Fibroblast of pulmonary artery (primary cell): ENCODE measurements around the gene SLC22A12.

ENCODE experiments used
- DNase-seq: peaks from one replicate; pipeline ENCODE4 v3.0.0-alpha.2; 2010; ENCODE audit warnings: low read depth
- H3K4me3 ChIP-seq: replicated peaks from 2 replicates; pipeline ENCODE4 v1.5.1; 2011; ENCODE audit warnings: low read depth, mild to moderate bottlenecking, control low read depth, low read length, moderate library complexity
- TF ChIP-seq, protein P1 (sequence below): IDR thresholded peaks from 2 replicates; pipeline ENCODE4 v1.5.1; 2011; ENCODE audit warnings: mild to moderate bottlenecking, control low read depth, low read length, inconsistent platforms; ENCODE audit errors: missing control alignments

SLC22A12 gene

DNA sequence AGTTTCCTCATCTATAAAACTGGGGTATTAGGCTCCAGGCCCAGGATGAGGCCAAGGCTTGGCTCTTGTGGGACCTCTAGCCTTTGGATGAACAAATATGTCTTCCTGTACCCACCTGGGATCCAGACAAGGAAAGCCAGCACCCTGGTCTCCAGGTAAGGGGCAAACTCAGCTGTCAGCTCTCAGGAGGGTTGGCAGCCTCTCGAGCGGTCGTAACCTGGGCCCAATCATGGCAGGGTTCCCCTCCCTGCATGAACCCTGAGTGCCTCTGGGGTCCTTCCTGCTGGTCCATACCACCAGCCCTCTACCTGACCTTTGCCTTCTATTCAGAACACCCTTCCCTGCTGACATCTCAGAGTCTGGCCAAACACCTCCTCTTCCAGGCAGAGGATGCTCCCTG lies 19.6 kb downstream of the SLC22A12 start:
- TF ChIP-seq, protein P1, sequence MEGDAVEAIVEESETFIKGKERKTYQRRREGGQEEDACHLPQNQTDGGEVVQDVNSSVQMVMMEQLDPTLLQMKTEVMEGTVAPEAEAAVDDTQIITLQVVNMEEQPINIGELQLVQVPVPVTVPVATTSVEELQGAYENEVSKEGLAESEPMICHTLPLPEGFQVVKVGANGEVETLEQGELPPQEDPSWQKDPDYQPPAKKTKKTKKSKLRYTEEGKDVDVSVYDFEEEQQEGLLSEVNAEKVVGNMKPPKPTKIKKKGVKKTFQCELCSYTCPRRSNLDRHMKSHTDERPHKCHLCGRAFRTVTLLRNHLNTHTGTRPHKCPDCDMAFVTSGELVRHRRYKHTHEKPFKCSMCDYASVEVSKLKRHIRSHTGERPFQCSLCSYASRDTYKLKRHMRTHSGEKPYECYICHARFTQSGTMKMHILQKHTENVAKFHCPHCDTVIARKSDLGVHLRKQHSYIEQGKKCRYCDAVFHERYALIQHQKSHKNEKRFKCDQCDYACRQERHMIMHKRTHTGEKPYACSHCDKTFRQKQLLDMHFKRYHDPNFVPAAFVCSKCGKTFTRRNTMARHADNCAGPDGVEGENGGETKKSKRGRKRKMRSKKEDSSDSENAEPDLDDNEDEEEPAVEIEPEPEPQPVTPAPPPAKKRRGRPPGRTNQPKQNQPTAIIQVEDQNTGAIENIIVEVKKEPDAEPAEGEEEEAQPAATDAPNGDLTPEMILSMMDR, result no peak
- no peak for DNase-seq
- no peak overlapping the region for H3K4me3 ChIP-seq

DNA sequence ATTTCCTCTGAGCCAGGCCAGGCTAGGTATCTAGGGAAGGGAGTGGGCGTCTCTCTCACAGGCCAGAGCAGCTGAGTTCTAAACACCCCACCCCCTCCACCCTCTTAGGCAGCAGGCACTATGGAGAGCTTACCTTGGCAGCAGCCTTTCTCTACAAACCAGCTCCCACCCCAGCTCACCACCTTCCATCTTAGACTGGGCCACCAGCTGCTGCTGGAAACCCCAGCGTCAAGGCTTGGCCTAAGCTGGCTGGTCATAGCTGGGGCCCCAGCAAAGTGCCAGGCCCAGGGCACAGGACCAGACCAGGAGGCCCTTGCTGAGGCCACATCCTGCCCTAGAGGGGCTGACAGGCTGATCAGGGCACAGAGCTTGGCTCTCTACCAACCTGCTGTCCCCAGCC lies 20.2 kb downstream of the SLC22A12 start:
- H3K4me3 ChIP-seq, result no peak overlapping the region
- TF ChIP-seq, protein P1, result no peak
- DNase-seq, result no peak

- no peak overlapping the region for H3K4me3 ChIP-seq
- no peak for DNase-seq
- TF ChIP-seq, protein P1, result no peak
Measured at GRCh38 chr11:64611869-64612646, 21.0 kb downstream of the SLC22A12 start.

DNA sequence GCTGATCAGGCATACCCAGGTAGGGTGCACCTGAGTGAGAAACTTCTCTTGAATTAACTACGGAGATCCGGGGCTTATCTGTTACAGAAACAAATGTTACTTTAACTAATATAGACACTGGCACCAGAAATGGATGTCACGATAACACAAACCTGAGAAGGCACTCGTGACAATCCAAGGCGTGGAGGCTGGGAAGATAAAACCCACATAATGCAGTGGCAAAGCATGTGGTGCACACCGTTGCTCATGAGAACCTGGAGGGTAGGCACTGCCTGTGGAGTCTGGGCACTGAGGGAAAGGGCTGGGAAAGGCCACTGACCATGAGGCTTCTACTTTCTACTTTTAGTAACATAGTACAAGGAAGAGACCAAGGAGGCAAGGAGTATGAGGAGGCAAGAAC lies 22.6 kb downstream of the SLC22A12 start:
- no peak for DNase-seq
- no peak overlapping the region for H3K4me3 ChIP-seq
- TF ChIP-seq, protein P1, result no peak

- TF ChIP-seq, protein P1, result no peak
- H3K4me3 ChIP-seq, result no peak overlapping the region
- no peak for DNase-seq
Measured at GRCh38 chr11:64614917-64615316, 23.9 kb downstream of the SLC22A12 start.

- DNase-seq, result no peak
- H3K4me3 ChIP-seq, result no peak overlapping the region
- TF ChIP-seq, protein P1, result no peak
Measured at GRCh38 chr11:64616817-64617216, 25.8 kb downstream of the SLC22A12 start.

GRCh38 chr11:64619196-64619595 lies 28.2 kb downstream of the SLC22A12 start:
- H3K4me3 ChIP-seq, result no peak overlapping the region
- no peak for DNase-seq
- TF ChIP-seq, protein P1, result no peak
